Islet of Langerhans (tissue), 1 donor: Measurements from ENCODE around the gene FREM2.
A peak's percentile ranks its signal among the peaks of the same experiment; 100 is the strongest.

Source experiments
- FAIRE-seq: peaks from one replicate; lab custom pipeline; 2011; peaks lifted over from hg19 to GRCh38; lab: Jason Lieb, UNC

FREM2 gene

DNA sequence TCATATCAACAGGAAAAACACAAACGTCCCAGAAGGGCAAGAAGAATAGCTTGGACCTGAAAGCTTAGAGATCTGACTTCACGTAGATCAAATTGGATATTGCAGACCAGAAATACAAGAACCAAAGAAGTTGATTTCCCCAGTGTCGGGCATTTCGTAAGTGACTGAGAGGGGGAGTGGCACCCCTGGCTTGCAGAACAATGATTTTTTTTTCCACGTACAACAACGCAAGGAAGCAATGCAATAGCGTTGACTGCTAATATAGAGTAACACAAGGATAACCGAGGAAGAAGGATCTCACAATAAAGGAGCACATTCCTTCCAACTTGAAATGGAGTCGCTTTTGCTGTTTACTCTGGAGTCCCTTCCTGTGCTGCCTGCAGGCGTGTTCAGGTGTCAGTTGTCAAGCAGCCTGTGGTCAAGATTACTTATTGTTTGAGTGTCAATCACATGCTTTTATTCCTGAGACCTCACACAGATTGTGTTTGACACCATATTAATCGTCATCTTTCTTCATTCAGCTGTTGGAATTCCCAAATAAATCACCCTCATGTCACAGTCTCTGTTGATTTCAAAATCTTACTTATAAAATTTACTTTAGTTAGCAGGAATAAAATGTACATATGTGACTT lies 139.4 kb downstream of the FREM2 start:
- no peak for FAIRE-seq

DNA sequence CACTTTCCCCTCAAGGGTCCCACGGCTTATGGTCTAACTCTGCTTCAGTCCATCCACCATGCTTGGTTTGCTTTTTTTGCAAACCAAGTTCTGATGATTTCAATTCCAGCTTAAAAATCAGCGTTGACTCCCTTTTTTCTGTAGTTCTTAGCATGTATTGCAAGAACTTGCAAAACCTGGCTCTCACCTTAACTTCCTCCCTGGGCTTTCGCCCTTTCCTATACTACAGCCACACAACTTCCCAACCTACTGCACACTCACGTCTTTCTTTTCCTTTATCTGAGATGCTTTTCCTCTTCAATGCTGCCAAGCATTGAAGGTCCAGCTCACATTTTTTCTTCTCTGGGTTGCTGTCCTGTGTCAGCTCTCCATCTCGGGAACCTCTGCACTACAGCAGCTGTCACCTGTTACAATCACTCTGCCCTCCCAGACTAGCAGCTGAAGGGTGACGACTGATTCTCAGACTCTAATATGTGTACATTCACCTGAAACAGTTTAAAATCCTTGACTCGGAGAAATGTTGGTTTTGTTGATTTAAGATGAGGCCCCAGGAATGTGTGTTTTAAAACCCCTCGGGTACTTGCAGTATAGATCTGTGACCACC lies 143.7 kb downstream of the FREM2 start:
- FAIRE-seq: no peak

DNA sequence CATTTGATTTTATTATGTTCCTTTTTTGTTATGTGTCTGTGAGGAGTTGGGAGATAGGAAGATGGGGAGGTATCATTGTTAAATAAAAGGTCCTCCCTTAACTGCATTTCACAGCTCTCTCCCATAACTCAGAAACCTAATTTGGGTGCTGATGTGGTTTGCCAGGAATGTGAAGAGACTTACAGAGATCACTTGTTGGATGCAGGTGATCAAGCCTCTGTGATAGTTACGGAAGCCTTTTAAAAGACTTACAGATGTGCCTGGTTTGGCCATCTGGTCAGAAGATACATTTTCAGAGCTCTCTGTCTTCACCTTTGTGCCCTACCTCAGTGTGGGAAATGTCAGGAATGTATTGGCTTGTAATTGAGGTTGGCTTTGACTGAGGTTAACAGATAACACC lies 157.7 kb downstream of the FREM2 start:
- FAIRE-seq: no peak

DNA sequence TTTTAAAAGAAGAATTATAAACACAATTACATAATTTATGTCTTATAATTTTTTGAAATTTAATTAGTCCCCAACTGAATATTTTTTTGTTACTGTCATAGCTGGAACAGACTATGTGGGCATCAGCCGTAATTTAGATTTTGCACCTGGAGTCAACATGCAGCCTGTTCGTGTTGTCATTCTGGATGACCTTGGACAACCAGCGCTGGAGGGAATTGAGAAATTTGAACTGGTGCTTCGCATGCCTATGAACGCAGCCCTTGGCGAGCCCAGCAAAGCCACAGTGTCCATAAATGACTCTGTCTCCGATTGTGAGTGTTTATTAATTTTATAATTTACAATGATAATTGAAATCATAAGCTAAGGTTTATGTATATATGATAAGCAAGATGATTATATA lies 161.5 kb downstream of the FREM2 start:
- no peak for FAIRE-seq

DNA sequence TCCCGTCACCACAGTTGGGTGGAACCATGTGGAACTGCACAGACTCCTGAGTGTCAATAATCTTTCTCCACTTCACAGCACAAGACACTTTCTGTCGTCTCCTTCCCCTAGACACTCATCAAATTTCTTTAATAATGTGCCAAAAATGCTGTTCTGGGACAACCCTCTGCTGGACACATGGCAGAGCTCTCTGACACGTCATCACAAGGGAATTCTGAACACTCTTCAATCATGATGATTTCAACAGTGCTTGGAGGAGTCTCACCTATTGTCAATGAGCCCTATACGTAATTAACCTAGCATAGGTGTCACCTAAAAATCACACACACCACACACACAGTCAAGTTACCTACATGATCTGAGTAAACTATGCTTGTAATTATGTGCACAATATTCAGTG lies 162.4 kb downstream of the FREM2 start:
- no peak for FAIRE-seq

DNA sequence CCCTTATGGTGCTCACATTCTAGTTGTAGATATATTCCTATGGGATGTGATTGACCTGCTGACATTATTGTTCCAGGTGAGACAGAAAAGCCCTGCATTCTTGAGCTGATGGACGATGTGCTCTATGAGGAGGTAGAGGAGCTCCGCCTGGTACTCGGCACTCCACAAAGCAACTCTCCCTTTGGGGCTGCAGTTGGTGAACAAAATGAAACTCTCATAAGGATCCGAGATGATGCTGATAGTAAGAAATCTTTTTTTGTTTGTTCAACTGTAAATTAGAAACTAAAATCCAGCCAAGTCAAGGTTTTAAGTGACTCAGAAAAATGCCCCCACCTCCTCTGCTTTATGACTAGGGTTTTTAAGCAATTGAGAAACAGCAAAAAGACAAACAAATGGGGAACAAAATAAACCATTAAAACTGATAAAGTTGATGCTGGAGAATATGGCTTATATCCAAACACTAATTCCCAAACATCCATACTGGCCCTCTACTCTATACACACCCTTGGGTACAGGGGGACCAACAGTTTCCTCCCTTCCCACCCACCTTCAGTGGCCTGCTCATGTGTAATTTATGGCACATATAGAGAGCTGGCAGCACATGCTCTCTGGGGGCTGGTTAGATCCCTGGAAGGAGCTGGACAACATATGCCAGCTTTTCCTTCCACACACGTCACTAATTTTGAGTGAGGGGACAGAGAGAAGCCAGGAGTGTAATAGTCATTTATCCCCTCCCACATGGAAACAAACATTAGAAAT lies 164.2 kb downstream of the FREM2 start:
- FAIRE-seq: no peak

DNA sequence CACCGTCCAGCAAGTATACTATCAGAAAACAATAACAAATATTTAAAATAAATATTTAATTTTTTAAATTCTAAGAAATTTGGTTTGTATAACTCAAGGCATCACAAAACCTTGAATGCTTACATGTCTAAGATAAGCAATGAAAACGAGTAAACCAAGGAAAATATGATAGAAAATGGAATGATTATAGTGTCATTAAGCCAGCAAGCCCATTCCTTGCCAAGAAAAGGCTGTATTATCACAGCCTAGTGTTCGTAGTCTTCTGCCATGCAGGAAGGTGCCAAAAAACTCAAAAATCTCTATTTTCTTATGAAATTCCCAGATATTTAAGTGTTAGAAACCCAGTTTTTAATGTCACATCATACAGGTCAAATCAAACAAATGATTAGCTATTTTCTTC lies 167.3 kb downstream of the FREM2 start:
- FAIRE-seq: no peak

DNA sequence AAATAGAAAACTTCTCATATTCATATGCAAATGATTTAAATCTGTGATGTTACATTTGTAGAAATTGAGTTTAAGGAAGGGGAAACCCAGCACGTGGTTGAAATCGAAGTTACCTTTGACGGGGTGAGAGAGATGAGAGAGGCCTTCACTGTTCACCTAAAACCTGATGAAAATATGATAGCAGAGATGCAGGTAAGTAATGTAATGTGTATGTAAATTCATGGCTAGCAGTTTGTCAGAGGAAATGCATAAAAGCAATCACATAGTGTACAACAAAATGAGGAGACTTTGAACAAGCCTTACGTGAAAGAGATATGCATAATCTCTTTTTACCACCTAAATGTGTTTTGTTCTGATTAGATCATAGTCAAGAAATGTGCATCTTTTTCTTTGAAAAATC lies 169.2 kb downstream of the FREM2 start:
- no peak for FAIRE-seq

DNA sequence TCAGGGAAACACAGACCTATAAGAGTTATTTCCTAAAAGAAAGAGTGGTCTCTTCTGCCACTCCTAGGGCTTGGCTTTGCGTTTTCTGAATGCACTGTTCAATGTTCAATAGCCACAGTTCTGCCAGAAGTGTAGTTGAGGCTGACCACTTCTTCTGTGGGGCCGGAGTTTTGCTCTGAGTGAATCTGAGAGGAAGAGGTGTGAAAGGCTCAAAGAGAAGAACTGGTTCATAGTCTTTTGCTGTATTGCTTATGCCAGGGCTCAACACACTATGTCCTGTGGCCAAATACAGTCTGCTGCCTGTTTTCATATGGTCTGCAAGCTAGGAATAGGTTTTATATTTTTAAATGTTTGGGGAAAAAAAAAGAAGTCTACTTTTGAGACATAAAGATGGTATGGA lies 175.6 kb downstream of the FREM2 start:
- FAIRE-seq: no peak

DNA sequence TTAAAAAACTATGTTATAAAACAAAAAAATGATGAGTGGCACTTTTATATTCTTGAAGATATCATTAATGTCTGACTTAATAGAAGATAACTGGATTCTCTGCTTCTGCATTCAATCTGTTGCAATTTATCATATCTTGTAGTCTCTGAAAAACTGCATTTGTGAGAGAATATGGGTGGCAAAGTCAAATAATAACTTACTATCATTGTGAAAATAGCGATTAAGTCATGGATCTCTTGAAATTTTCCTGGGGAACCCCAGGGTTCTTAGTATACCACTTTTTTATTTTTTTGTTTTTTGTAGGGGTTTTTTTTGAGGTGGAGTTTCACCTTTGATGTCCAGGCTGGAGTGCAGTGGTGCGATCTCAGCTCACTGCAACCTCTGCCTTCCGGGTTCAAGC lies 176.7 kb downstream of the FREM2 start:
- no peak for FAIRE-seq

DNA sequence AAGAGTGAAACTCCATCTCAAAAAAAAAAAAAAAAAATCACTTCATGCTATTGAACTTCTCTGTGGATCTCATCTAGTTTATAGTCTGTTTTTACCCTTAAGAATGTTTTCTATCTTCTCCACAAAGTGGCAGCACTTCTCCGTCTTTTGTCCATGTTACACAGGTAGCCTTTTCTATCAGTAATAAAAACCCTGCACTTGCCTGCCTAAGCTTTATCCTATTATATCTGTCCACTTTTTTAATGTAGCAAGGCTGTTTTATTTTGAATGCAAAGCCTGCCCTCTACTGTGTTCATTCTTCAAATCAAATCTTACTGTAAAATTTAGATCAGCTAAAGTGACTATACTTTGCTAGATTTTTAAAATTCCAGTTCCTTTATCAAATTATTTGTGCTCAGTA lies 179.8 kb downstream of the FREM2 start:
- no peak for FAIRE-seq

DNA sequence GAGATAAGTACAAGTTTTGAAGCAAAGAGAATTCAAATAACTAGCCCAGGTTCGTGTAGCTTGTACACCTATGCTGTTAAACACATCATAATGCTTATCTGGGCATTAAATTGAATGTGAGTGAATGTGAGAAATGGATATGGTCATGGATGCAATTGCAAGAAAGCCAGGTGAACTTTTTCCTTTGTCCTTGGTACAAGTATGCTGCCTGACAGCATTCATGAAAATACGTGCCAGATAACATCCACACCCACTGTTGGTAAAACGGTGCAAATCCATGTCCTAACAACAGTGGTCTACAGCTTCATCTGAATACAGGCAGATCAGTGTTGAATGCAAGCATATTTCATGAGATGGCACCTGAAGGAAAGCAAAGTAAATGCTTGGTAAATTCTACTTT lies 181.5 kb downstream of the FREM2 start:
- no peak for FAIRE-seq

DNA sequence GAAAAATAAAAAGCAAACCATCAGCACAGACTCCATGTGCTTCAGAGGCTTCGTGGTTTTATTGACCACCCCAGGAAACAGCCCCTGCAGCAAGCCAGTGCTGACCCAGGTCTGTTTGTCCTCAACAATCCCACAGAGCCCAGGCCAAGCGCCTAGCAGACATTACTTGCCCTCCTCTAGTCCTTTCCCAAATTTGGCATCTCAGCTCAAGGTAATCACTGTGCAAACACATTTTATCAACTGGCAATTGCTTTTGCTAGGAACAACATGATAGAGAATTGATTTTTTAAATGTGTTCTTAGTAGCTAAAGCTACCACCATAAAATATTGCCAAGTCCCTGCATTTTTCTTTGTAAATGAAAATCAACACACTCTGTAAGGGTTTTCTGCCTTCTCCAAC lies 182.0 kb downstream of the FREM2 start:
- FAIRE-seq: no peak

DNA sequence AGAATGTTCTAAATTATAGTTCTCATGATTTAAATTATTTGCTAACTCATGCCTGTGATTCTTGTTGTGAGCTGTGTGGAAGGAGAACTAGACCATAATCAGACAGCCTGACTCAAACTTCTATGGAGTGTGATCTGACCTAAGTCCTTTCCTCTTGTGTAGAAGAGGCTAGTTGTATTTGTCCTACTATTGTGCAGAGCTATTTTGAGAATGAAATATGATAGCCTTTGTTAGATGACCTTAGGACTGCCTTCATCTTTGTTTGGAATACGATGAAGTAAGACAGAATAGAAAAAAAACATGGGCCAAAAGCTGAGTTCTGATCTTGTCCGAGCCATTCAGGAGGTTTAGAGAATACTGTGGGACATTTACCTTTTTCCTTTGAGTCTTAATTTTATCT lies 184.4 kb downstream of the FREM2 start:
- FAIRE-seq: peak; percentile 24

DNA sequence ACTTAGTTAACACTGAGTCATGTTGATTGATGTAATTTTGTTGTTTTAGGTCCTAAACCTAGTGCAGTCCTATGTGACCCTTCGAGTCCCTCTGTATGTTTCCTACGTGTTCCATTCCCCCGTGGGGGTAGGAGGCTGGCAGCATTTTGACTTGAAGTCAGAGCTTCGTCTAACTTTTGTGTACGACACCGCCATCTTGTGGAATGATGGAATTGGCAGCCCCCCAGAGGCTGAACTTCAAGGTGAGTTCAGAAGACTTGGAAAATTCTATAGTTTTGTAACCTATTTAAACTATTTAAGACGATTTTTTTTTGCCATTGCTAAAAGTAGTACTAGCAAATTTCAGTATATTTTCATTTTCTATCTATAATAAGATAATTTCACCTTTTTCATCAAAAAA lies 185.8 kb downstream of the FREM2 start:
- no peak for FAIRE-seq

DNA sequence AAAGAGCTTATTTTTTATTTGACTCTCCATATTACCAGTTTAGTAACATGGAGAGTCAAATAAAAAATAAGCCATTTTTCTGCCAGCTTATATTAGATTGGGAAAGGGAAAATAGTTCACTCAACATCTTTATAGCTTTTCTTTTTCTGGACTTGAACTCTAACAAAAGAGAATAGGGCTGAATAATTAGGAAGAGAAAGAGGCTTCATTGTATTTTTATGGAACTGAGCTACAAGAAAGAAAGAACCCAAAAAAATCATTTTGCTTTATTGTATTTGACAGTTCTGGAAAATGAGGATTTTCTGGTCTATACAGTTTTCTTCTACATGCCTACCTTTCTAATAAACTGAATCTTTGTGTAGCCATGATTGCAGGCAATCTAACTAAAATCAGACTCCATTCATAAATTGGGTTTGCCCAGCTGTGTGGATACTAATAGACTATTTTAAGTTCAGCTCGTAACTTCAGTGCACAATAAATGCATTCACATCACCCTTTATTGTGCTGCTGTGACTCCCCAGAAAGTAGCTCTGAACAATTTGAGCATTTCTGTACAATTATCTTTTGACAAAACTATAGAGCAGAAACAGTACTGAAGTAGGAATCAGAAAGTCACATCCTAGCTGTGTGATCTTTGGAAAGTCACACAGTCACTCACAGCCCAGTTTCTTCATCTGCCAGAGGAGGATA lies 188.5 kb downstream of the FREM2 start:
- no peak for FAIRE-seq

DNA sequence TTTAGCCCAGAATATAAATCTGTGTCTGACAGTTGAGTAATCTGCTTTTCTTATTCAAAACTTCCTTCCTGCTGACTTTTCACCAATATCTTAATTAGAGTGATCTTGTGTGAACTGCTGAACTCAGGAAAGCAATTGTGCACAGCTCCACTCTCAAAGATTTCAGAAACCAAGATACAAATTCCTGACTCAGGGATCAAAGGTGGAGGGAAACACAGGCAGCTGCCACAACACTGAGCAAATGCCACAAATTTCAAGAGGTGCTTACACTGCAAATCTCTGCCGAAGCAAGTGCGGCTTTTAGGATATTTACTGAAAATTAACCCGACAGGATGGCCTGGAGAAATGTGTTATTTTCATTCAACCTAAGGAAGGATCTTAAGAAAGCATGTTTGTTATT lies 192.4 kb downstream of the FREM2 start:
- FAIRE-seq: peak; percentile 58

DNA sequence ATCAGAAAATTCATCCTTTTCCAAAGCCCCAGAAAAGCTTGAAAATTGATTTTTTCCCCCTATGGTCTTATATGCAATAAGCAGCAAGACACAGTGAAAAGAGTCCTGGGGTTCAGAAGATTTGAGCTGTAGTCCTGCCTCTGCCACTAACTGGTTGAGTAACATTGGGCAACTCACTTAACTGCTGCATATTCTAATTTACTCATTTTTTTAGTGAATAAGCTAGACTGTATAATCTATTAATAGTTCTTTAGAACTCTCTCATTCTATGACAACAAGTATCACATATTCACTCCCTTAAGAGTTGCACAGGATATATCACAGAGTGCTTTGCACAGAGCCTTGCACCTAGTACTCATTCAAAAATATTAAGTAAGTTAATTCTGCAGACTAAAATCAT lies 192.9 kb downstream of the FREM2 start:
- FAIRE-seq: no peak

DNA sequence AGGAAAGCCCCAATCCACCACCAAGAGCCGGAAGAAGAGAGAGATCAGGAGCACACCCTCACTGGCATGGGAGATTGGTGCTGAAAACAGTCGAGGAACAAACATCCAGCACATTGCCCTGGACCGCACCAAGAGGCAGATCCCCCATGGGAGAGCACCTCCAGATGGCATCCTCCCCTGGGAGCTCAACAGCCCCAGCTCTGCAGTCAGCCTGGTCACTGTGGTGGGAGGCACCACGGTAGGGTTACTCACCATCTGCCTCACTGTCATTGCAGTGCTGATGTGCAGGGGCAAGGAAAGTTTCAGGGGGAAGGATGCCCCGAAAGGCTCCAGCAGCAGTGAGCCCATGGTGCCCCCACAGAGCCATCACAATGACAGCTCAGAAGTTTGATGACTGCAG lies 193.5 kb downstream of the FREM2 start:
- FAIRE-seq: no peak

DNA sequence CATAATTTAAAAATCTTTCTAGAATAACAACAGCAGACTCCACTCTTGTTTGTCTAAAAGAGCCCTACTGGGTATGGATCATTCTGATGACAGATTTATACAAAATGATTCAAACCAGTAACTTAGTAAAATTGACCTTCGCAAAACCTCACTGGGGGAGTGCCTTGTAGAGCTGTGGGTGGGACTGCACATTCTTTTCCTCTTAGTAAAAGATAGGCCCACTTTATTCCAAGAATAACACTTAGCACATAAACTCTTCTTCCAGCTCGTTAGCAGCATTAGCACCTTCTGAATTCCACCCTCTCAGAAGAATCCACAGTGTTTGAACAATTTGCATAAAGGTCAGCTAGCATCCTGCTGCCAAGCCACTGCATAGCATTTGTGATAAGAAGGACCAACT lies 196.9 kb downstream of the FREM2 start:
- no peak for FAIRE-seq

DNA sequence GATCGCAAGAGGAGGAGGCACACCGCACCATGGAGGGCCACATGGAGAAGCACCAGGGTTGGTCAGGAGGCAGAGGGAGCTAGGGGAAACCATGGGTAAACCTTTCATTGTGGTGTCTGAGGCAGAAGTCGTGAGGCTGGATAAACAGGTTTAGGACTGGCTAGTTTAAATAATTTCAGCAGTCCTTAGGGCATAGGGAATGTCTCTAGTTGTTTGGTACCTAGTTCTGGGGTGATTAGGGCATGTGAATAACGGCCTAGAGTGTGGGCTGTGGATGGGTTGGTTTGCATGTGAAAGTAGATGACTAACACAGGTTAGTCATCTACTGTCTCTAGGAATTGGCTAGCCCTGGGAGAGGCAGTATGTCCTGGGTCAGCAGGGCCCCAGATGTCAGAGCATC lies 201.4 kb downstream of the FREM2 start:
- no peak for FAIRE-seq

DNA sequence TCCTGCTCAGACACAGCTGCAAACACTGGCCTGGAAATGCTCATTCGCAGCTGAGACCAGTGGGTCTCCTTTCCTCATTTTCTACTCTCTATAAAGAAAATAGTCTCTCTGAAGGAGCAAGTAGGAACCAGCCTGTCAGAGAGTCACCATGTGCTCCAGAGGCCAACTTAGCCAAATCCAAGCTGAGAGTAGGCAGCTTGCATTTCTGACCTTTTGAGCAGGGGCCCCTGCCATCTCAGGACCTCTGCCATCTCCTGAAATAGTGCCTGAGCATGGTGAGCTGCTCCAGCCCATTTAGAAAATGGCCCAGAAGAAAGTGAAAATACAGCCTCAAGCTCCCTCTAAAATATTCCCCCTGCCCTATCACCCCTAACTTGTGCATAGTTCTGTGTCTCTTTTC lies 208.2 kb downstream of the FREM2 start:
- FAIRE-seq: no peak

DNA sequence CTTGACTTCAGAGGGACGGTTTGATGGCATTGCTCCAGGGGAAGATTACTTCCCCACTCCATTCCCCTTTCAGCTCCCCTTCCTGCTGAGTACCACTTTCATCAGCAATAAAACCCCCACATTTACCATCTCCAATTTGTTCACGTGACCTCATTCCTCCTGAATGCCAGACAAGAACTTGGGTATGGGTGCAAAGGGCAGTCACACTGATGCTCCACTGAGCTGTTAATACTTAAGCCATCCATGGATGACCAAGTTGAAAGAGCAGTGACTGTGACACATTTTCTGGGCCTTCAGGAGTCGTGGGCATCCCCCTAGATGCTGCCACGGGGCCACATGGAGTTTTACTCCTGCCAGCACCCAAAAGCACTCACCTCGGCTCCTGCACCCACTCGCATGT lies 210.6 kb downstream of the FREM2 start:
- no peak for FAIRE-seq
